Neural progenitor cell (in vitro differentiated cells): ENCODE measurements around the gene FBP1. TPM values are rescaled to one million over a fixed set of nuclear protein-coding genes. Genes with fewer than 3 reads are reported as not detected.

Experiments
- DNase-seq: peaks from one replicate; pipeline ENCODE4 v3.0.0-alpha.2; 2016; ENCODE audit warnings: low spot score
- H2AFZ ChIP-seq: fragments of 200-600 bp; sonication (generic); replicated peaks from 2 replicates; pipeline ENCODE4 v1.6.1; 2016; ENCODE audit warnings: antibody characterized with exemption
- H3F3A ChIP-seq: fragments of 200-600 bp; sonication (generic); 2 replicates; pipeline ENCODE4 v1.6.1; 2016; ENCODE audit warnings: antibody characterized with exemption, low read depth
- H3K27ac ChIP-seq: fragments of 200-600 bp; sonication (generic); 2 replicates; pipeline ENCODE4 v1.5.1; 2016; ENCODE audit warnings: mild to moderate bottlenecking
- H3K27me3 ChIP-seq: fragments of 200-600 bp; sonication (generic); 2 replicates; pipeline ENCODE4 v1.6.1; 2016; ENCODE audit warnings: mild to moderate bottlenecking, moderate library complexity
- H3K36me3 ChIP-seq: fragments of 200-600 bp; sonication (generic); 2 replicates; pipeline ENCODE4 v1.5.1; 2016
- H3K4me1 ChIP-seq: fragments of 200-600 bp; sonication (generic); 2 replicates; pipeline ENCODE4 v1.6.1; 2016; ENCODE audit warnings: mixed run types
- H3K4me2 ChIP-seq: fragments of 200-600 bp; sonication (generic); 2 replicates; pipeline ENCODE4 v1.6.1; 2016
- H3K4me3 ChIP-seq: fragments of 200-600 bp; sonication (generic); 2 replicates; pipeline ENCODE4 v1.5.1; 2016
- H3K79me2 ChIP-seq: fragments of 200-600 bp; sonication (generic); 2 replicates; pipeline ENCODE4 v1.6.1; 2016; ENCODE audit warnings: low read depth
- H3K9ac ChIP-seq: fragments of 200-600 bp; sonication (generic); 2 replicates; pipeline ENCODE4 v1.6.1; 2016
- H3K9me3 ChIP-seq: fragments of 200-600 bp; sonication (generic); 2 replicates; pipeline ENCODE4 v1.5.1; 2016; ENCODE audit warnings: low read depth
- H4K20me1 ChIP-seq: fragments of 200-600 bp; sonication (generic); 2 replicates; pipeline ENCODE4 v1.6.1; 2016; ENCODE audit warnings: low read depth
- H3K27ac Mint-ChIP-seq: 3 replicates; pipeline ENCODE4 v1.8.0; 2021; ENCODE audit warnings: mixed read lengths
- H3K27me3 Mint-ChIP-seq: 2 replicates; pipeline ENCODE4 v1.8.0; 2022; ENCODE audit warnings: low read depth, mild to moderate bottlenecking, inconsistent platforms, moderate library complexity, mixed read lengths; ENCODE audit not compliant: insufficient read depth
- H3K36me3 Mint-ChIP-seq: 3 replicates; pipeline ENCODE4 v1.8.0; 2021; ENCODE audit warnings: mixed read lengths
- H3K4me1 Mint-ChIP-seq: 3 replicates; pipeline ENCODE4 v1.8.0; 2021; ENCODE audit warnings: mixed read lengths
- H3K4me3 Mint-ChIP-seq: 3 replicates; pipeline ENCODE4 v1.8.0; 2021; ENCODE audit warnings: mild to moderate bottlenecking, moderate library complexity, mixed read lengths
- H3K9me3 Mint-ChIP-seq: 3 replicates; pipeline ENCODE4 v1.8.0; 2020; ENCODE audit warnings: mixed read lengths
- CTCF ChIP-seq: fragments of 200-600 bp; sonication (generic); IDR thresholded peaks from 2 replicates; pipeline ENCODE4 v1.5.1; 2017; ENCODE audit warnings: antibody characterized with exemption, mild to moderate bottlenecking
- EZH2 ChIP-seq: fragments of 200-600 bp; sonication (generic); IDR thresholded peaks from 2 replicates; pipeline ENCODE4 v1.6.1; 2017; ENCODE audit warnings: antibody characterized with exemption, mild to moderate bottlenecking, moderate library complexity
- EZH2phosphoT487 ChIP-seq: fragments of 200-600 bp; sonication (generic); IDR thresholded peaks from 2 replicates; pipeline ENCODE4 v1.6.1; 2017; ENCODE audit warnings: antibody characterized with exemption
- total RNA-seq: library from RNA; depleted of rRNA; stranded (reverse); fragments of >200 nt; gene quantifications from 2 replicates; pipeline ENCODE4 v1.2.3, GENCODE V29; 2015; ENCODE audit warnings: low replicate concordance

Gene FBP1
- total RNA-seq, 1 donor from 2014 or later, result not detected

- no peak for DNase-seq
- TF ChIP-seq CTCF, result no peak
- TF ChIP-seq EZH2, result no peak
- TF ChIP-seq EZH2phosphoT487, result no peak
- Histone ChIP-seq H3F3A (peaks cover 6% of the 10 kb centered on the region), H3K36me3 (no peaks in the 10 kb centered on the region), H3K9ac (no peak overlapping the region), H4K20me1 (no peaks in the 10 kb centered on the region), H3K4me2 (no peak overlapping the region), H3K9me3 (no peaks in the 10 kb centered on the region), H3K79me2 (no peaks in the 10 kb centered on the region), H2AFZ (no peak overlapping the region), H3K27me3 (no peaks in the 10 kb centered on the region), H3K4me3 (no peak overlapping the region), H3K4me1 (peaks cover 3% of the 10 kb centered on the region), H3K27ac (no peak overlapping the region)
- Mint-ChIP-seq H3K4me3 (no peak overlapping the region), H3K36me3 (no peaks in the 10 kb centered on the region), H3K4me1 (peaks cover 5% of the 10 kb centered on the region), H3K27me3 (peaks cover 4% of the 10 kb centered on the region), H3K9me3 (no peaks in the 10 kb centered on the region), H3K27ac (no peak overlapping the region)
These were observed 38.6 kb downstream of the FBP1 start for GRCh38 chr9:94600715-94601114.

- Mint-ChIP-seq H3K9me3 (no peaks in the 10 kb centered on the region), H3K4me1 (peaks cover 5% of the 10 kb centered on the region), H3K4me3 (no peak overlapping the region), H3K27ac (no peak overlapping the region), H3K36me3 (no peaks in the 10 kb centered on the region), H3K27me3 (peaks cover 6% of the 10 kb centered on the region)
- Histone ChIP-seq H3F3A (peaks cover 6% of the 10 kb centered on the region), H3K79me2 (no peaks in the 10 kb centered on the region), H3K9me3 (no peaks in the 10 kb centered on the region), H3K27ac (no peak overlapping the region), H3K4me2 (no peak overlapping the region), H3K4me3 (no peak overlapping the region), H3K36me3 (no peaks in the 10 kb centered on the region), H3K4me1 (peaks cover 3% of the 10 kb centered on the region), H3K9ac (no peak overlapping the region), H4K20me1 (no peaks in the 10 kb centered on the region), H2AFZ (no peak overlapping the region), H3K27me3 (no peaks in the 10 kb centered on the region)
- DNase-seq, result no peak
- no peak for TF ChIP-seq EZH2
- TF ChIP-seq EZH2phosphoT487, result no peak
- no peak for TF ChIP-seq CTCF
These were observed 39.1 kb downstream of the FBP1 start for GRCh38 chr9:94600258-94600657.

GRCh38 chr9:94599102-94599501 lies 40.2 kb downstream of the FBP1 start:
- Mint-ChIP-seq H3K4me3 (no peak overlapping the region), H3K4me1 (peaks cover 5% of the 10 kb centered on the region), H3K27ac (no peak overlapping the region), H3K36me3 (no peaks in the 10 kb centered on the region), H3K27me3 (peaks cover 10% of the 10 kb centered on the region), H3K9me3 (no peaks in the 10 kb centered on the region)
- no peak overlapping the region for H2AFZ ChIP-seq
- H3K4me1 ChIP-seq, result peaks cover 3% of the 10 kb centered on the region
- H3K79me2 ChIP-seq, result no peaks in the 10 kb centered on the region
- no peak overlapping the region for H3K9ac ChIP-seq
- no peak overlapping the region for H3K4me3 ChIP-seq
- no peaks in the 10 kb centered on the region for H3K27me3 ChIP-seq
- no peak overlapping the region for H3K4me2 ChIP-seq
- DNase-seq, result no peak
- no peaks in the 10 kb centered on the region for H4K20me1 ChIP-seq
- H3F3A ChIP-seq, result peaks cover 6% of the 10 kb centered on the region
- no peaks in the 10 kb centered on the region for H3K36me3 ChIP-seq
- H3K27ac ChIP-seq, result no peak overlapping the region
- TF ChIP-seq CTCF, result no peak
- no peak for TF ChIP-seq EZH2
- TF ChIP-seq EZH2phosphoT487, result no peak
- H3K9me3 ChIP-seq, result no peaks in the 10 kb centered on the region
